NT2/D1 (cell line): Measurements from ENCODE around the gene STAC.

Experiments used
- YY1 ChIP-seq: IDR thresholded peaks from 2 replicates; pipeline ENCODE4 v1.6.1; 2011; ENCODE audit not compliant: insufficient read length, insufficient read depth
- ZNF274 ChIP-seq: IDR thresholded peaks from 2 replicates; pipeline ENCODE4 v1.6.1; 2011; ENCODE audit warnings: mild to moderate bottlenecking, low read depth, low read length

- TF ChIP-seq ZNF274: no peak
- no peak for TF ChIP-seq YY1
Measured at GRCh38 chr3:36408146-36408545, 27.8 kb downstream of the STAC start.
